HepG2 (cell line): Measurements from ENCODE around the gene RRAD. TPM values are rescaled to one million over a fixed set of nuclear protein-coding genes. Genes with fewer than 3 reads are reported as not detected.
"Not testable (repeated sequence)": the region's sequence is repeated elsewhere in the genome, so short reads cannot be mapped to it uniquely, and the experiment has no call there.

Source experiments
- ATAC-seq: fragments of 200-7000 bp; cut with Tn5 transposase; 3 replicates; pipeline ENCODE4 v1.9.1; 2020; ENCODE audit warnings: mild to moderate bottlenecking, moderate library complexity
- BruUV-seq: library from RNA; stranded (reverse); fragments of 400-500 nt; replicated peaks from 2 replicates; lab custom pipeline; 2021; lab: Mats Ljungman, UMichigan
- CTCF ChIA-PET: fragments of 300-600 bp; formaldehyde crosslinking; extraction: SDS; loops from one replicate; lab custom pipeline; 2021; ENCODE audit warnings: low total read pairs, inconsistent platforms, low intra/inter-chr PET ratio; lab: Yijun Ruan, JAX
- POLR2A ChIA-PET: fragments of 350-600 bp; sonication (Branson Sonifier 250); formaldehyde crosslinking; loops from one replicate; lab custom pipeline; 2020; ENCODE audit warnings: antibody characterized with exemption, inconsistent platforms; lab: Yijun Ruan, JAX
- DNase-seq: peaks from one replicate; pipeline ENCODE4 v3.0.0-alpha.2; 2015; ENCODE audit warnings: low spot score
- FAIRE-seq: peaks from 3 replicates; lab custom pipeline; 2011; peaks lifted over from hg19 to GRCh38; lab: Jason Lieb, UNC
- H2AFZ ChIP-seq: one replicate; pipeline ENCODE4 v1.6.1; 2011; ENCODE audit warnings: low read length, inconsistent platforms
- H3K27ac ChIP-seq: fragments of 300-600 bp; 3 replicates; pipeline ENCODE4 v1.8.0; 2011; ENCODE audit warnings: mixed run types, mild to moderate bottlenecking, mixed read lengths, low read length, inconsistent platforms; ENCODE audit not compliant: insufficient read depth; ENCODE audit errors: extremely low read length
- H3K27me3 ChIP-seq, 2 experiments: fragments of 200-600 bp in 1 of 2; 2 replicates in 1 of 2; 3 replicates in 1 of 2; pipeline versions ENCODE4 v1.6.0 to v1.8.0; 2011; ENCODE audit warnings: low read length in 2 of 2, mild to moderate bottlenecking in 2 of 2, moderate library complexity in 2 of 2, inconsistent platforms in 1 of 2; ENCODE audit not compliant: insufficient read depth in 2 of 2, control insufficient read depth in 1 of 2
- H3K36me3 ChIP-seq, 2 experiments: fragments of 200-600 bp in 1 of 2; replicated peaks in 1 of 2; 2 replicates in 1 of 2; 3 replicates in 1 of 2; pipeline versions ENCODE4 v1.5.1 to v1.8.0; 2011; ENCODE audit warnings: low read length in 2 of 2, inconsistent platforms in 1 of 2; ENCODE audit not compliant: insufficient read depth in 2 of 2, control insufficient read depth in 1 of 2
- H3K4me1 ChIP-seq: 2 replicates; pipeline ENCODE4 v1.5.1; 2012; ENCODE audit warnings: low read length, inconsistent platforms; ENCODE audit not compliant: insufficient read depth
- H3K4me2 ChIP-seq: 2 replicates; pipeline ENCODE4 v1.6.0; 2011; ENCODE audit warnings: low read depth, low read length, inconsistent platforms
- H3K4me3 ChIP-seq, 3 experiments: fragments of 200-600 bp in 1 of 3; sonication (generic), shearing (Covaris generic) in 1 of 3; replicated peaks in 1 of 3; 2 replicates each; pipeline ENCODE4 v1.5.1; 2011 to 2016; ENCODE audit warnings: low read length in 3 of 3, inconsistent platforms in 2 of 3, low read depth in 2 of 3, mild to moderate bottlenecking in 2 of 3, control low read depth in 1 of 3, mixed read lengths in 1 of 3; ENCODE audit not compliant: insufficient read depth in 1 of 3
- H3K79me2 ChIP-seq: one replicate; pipeline ENCODE4 v1.6.1; 2011; ENCODE audit warnings: low read length, inconsistent platforms; ENCODE audit not compliant: insufficient read depth
- H3K9ac ChIP-seq: 2 replicates; pipeline ENCODE4 v1.6.0; 2011; ENCODE audit warnings: mild to moderate bottlenecking, low read depth, low read length, inconsistent platforms; ENCODE audit not compliant: insufficient read depth
- H3K9me3 ChIP-seq: 2 replicates; pipeline ENCODE4 v1.5.1; 2012; ENCODE audit warnings: mild to moderate bottlenecking, low read length
- H4K20me1 ChIP-seq: 2 replicates; pipeline ENCODE4 v1.6.0; 2011; ENCODE audit warnings: inconsistent platforms, mild to moderate bottlenecking, low read length, moderate library complexity; ENCODE audit not compliant: insufficient read depth
- ARNTL ChIP-seq: sonication (generic); formaldehyde crosslinking; IDR thresholded peaks from 2 replicates; pipeline ENCODE4 v1.4.0; 2020; ENCODE audit warnings: mild to moderate bottlenecking, missing genetic modification reagents
- BRCA1 ChIP-seq: sonication (generic); formaldehyde crosslinking; IDR thresholded peaks from 2 replicates; pipeline ENCODE4 v1.4.0; 2020; ENCODE audit warnings: missing genetic modification reagents
- FOXP1 ChIP-seq, 2 experiments: fragments of 450-650 bp in 1 of 2; IDR thresholded peaks; 2 replicates each; pipeline ENCODE4 v1.6.1; 2017 to 2018; ENCODE audit warnings: antibody characterized with exemption in 1 of 2
- HDAC1 ChIP-seq: sonication (generic); formaldehyde crosslinking; IDR thresholded peaks from 2 replicates; pipeline ENCODE4 v1.5.1; 2020; ENCODE audit warnings: mild to moderate bottlenecking, missing genetic modification reagents
- HNF1A ChIP-seq, 2 experiments: sonication (generic) in 1 of 2; formaldehyde crosslinking in 1 of 2; IDR thresholded peaks; 2 replicates each; pipeline versions ENCODE4 v1.4.0 to v1.6.1; 2016 to 2020; ENCODE audit warnings: borderline replicate concordance in 1 of 2, low read depth in 1 of 2, mild to moderate bottlenecking in 1 of 2, missing genetic modification reagents in 1 of 2
- KAT8 ChIP-seq: IDR thresholded peaks from 2 replicates; pipeline ENCODE4 v1.6.1; 2016; ENCODE audit warnings: missing genetic modification reagents, missing compliant biosample characterization
- PAXIP1 ChIP-seq: sonication (generic); formaldehyde crosslinking; conservative IDR thresholded peaks from 2 replicates; pipeline ENCODE4 v1.4.0; 2020; ENCODE audit warnings: mild to moderate bottlenecking, missing genetic modification reagents, moderate library complexity
- PHF21A ChIP-seq: sonication (generic); formaldehyde crosslinking; IDR thresholded peaks from 2 replicates; pipeline ENCODE4 v1.5.0; 2020; ENCODE audit warnings: mild to moderate bottlenecking, missing genetic modification reagents
- PPARG ChIP-seq: conservative IDR thresholded peaks from 2 replicates; pipeline ENCODE4 v1.6.1; 2016; ENCODE audit warnings: missing biosample characterization, missing genetic modification reagents
- RXRB ChIP-seq: IDR thresholded peaks from 2 replicates; pipeline ENCODE4 v1.6.1; 2016; ENCODE audit warnings: borderline replicate concordance, missing genetic modification reagents, missing compliant biosample characterization
- SMYD3 ChIP-seq: sonication (generic); formaldehyde crosslinking; IDR thresholded peaks from 2 replicates; pipeline ENCODE4 v1.8.1; 2023; ENCODE audit warnings: mild to moderate bottlenecking, missing genetic modification reagents
- SNAPC2 ChIP-seq: sonication (generic); formaldehyde crosslinking; IDR thresholded peaks from 2 replicates; pipeline ENCODE4 v1.8.1; 2022; ENCODE audit warnings: mild to moderate bottlenecking, missing genetic modification reagents
- YEATS4 ChIP-seq: sonication (generic); formaldehyde crosslinking; IDR thresholded peaks from 2 replicates; pipeline ENCODE4 v1.4.0; 2020; ENCODE audit warnings: missing genetic modification reagents, borderline replicate concordance
- WGBS: methylation state at CpG from one replicate; pipeline ENCODE4 v1.1.6; 2017; ENCODE audit warnings: low lambda C conversion rate; 5-methylcytosine and 5-hydroxymethylcytosine counted together
- in situ Hi-C: cut with HindIII; loops from 2 replicates; pipeline ENCODE4 v1.10.0; 2017; ENCODE audit warnings: low pct_unique_long_range_greater_than_20kb; ENCODE audit not compliant: extremely low pct_ligation_motif_present
- intact Hi-C: fragments of 100-400 bp; cut with micrococcal nuclease; formaldehyde crosslinking; loops from one replicate; pipeline ENCODE4 v1.10.0; 2022; ENCODE audit not compliant: unreplicated experiment
- polyA plus RNA-seq, 8 experiments: library from polyadenylated mRNA; depleted of rRNA in 3 of 8; stranded (reverse) in 7 of 8; unstranded in 1 of 8; fragments of >200 nt; fragmentation: Illumina TruSeq in 4 of 8; extraction: Trizol in 4 of 8; gene quantifications; 2 replicates each; pipeline versions ENCODE4 v1.2.1 to v1.2.3, GENCODE V29; 2011 to 2016; ENCODE audit warnings: low read depth in 4 of 8, missing spikeins in 1 of 8, mixed read lengths in 1 of 8; ENCODE audit not compliant: insufficient read depth in 1 of 8
- total RNA-seq, 5 experiments: library from RNA; depleted of rRNA; stranded (reverse); fragments of >200 nt; fragmentation: Illumina TruSeq; extraction: Trizol; gene quantifications; 2 replicates each; pipeline ENCODE4 v1.2.3, GENCODE V29; 2016; ENCODE audit warnings: low read depth in 1 of 5

Gene RRAD
- total and polyA plus RNA-seq, 2 of the 13 experiments (the other 11 are each of a cell fraction or from before 2014, with no cell fraction given): 0.80 to 1.1 TPM

- FAIRE-seq; in situ Hi-C loops; H3K9me3 ChIP-seq; H3K36me3 ChIP-seq; H3K9ac ChIP-seq; H2AFZ ChIP-seq; H3K27ac ChIP-seq; H3K79me2 ChIP-seq; ATAC-seq; DNase-seq; H3K27me3 ChIP-seq; BruUV-seq; H4K20me1 ChIP-seq; TF ChIP-seq HNF1A (CRISPR knock-in tag; IDR thresholded peaks at IDR 0.05; ENCODE audit: borderline replicate concordance); FOXP1 (IDR thresholded peaks at IDR 0.05): not testable (repeated sequence)
- H3K4me3 ChIP-seq: peak overlapping the region in 2 of 3 experiments; percentile 17 to 30; a peak in 4 of 6 replicates
- ChIA-PET CTCF (interaction anchor here (1.6 to 2.4 kb wide), 2 partner anchors 61 to 229 kb away, joined by 3 to 13 read pairs; no protein-coding TSS in a partner anchor), POLR2A (interaction anchor here (1.3 kb wide), 1 partner anchor 10 kb away, joined by 3 read pairs; no protein-coding TSS in a partner anchor)
- peaks cover 73% of the 10 kb centered on the region for H3K4me1 ChIP-seq
- H3K4me2 ChIP-seq: peak overlapping the region; percentile 74
- intact Hi-C loops: loop anchor here (2.0 to 10.0 kb wide), 4 partner anchors 21 to 202 kb away; partner anchors contain the start of genes FBXL8 and TRADD
- WGBS: 9% methylated on average over 17 of the region's 17 CpGs
- peak; percentile 47; the same call in 1 of the 2 replicates for TF ChIP-seq SNAPC2 (CRISPR knock-in tag)
- TF ChIP-seq HDAC1 (CRISPR knock-in tag): peak; percentile 29; the same call in 1 of the 2 replicates
- peak; percentile 36; the same call in 1 of the 2 replicates for TF ChIP-seq PHF21A
- peak; percentile 11; the same call in 1 of the 2 replicates for TF ChIP-seq HNF1A (IDR thresholded peaks at IDR 0.05; ENCODE audit: low read depth)
- TF ChIP-seq ARNTL: peak; percentile 15; the same call in 1 of the 2 replicates
- peak; percentile 62 for TF ChIP-seq PPARG
- peak; percentile 44; the same call in 1 of the 2 replicates for TF ChIP-seq YEATS4 (CRISPR knock-in tag)
- peak; percentile 63; the same call in 1 of the 2 replicates for TF ChIP-seq BRCA1 (CRISPR knock-in tag)
- peak; percentile 72 for TF ChIP-seq RXRB (CRISPR knock-in tag)
- 0 out of 2 replicates have a peak, but pooled peaks have one; percentile 48 for TF ChIP-seq SMYD3
- peak; percentile 35; the same call in 1 of the 2 replicates for TF ChIP-seq FOXP1 (CRISPR knock-in tag; IDR thresholded peaks at IDR 0.05)
- 0 out of 2 replicates have a peak, but pooled peaks have one; percentile 15 for TF ChIP-seq KAT8 (CRISPR knock-in tag)
- TF ChIP-seq PAXIP1 (CRISPR knock-in tag): peak; percentile 52; the same call in 1 of the 2 replicates
Measured at GRCh38 chr16:66955363-66956153, 30.2 kb upstream of the RRAD start.
